OCI-LY3 (cell line): ENCODE data around the gene USP2.

Experiments
- H2AFZ ChIP-seq: fragments of 200-600, 300-600 bp; shearing (Covaris generic); 2 replicates; pipeline ENCODE4 v1.6.0; 2014; ENCODE audit warnings: antibody characterized with exemption, low read depth, low read length
- H3K27ac ChIP-seq: fragments of 200-600, 300-600 bp; sonication (generic); 2 replicates; pipeline ENCODE4 v1.5.1; 2014; ENCODE audit warnings: mild to moderate bottlenecking, low read length, moderate library complexity, mixed read lengths
- H3K27me3 ChIP-seq: fragments of 200-600, 300-600 bp; sonication (generic); 2 replicates; pipeline ENCODE4 v1.6.1; 2014; ENCODE audit warnings: low read depth, low read length, mixed read lengths
- H3K36me3 ChIP-seq: fragments of 200-600, 300-600 bp; sonication (generic); replicated peaks from 2 replicates; pipeline ENCODE3; 2014; ENCODE audit warnings: low read depth, low read length, mixed read lengths
- H3K4me1 ChIP-seq: fragments of 300-600, 200-600 bp; sonication (generic); 2 replicates; pipeline ENCODE4 v1.6.1; 2014; ENCODE audit warnings: low read length, mixed read lengths
- H3K4me2 ChIP-seq: fragments of 200-600, 300-600 bp; sonication (generic); 2 replicates; pipeline ENCODE4 v1.6.1; 2014; ENCODE audit warnings: low read length, mixed read lengths
- H3K4me3 ChIP-seq: fragments of 300-600, 200-600 bp; sonication (generic); 2 replicates; pipeline ENCODE4 v1.5.1; 2014; ENCODE audit warnings: antibody characterized with exemption, mild to moderate bottlenecking, low read length, moderate library complexity
- H3K79me2 ChIP-seq: fragments of 300-600, 200-600 bp; shearing (Covaris generic); 2 replicates; pipeline ENCODE4 v1.6.1; 2014; ENCODE audit warnings: mild to moderate bottlenecking, low read length, mixed read lengths
- H3K9ac ChIP-seq: fragments of 300-600, 200-600 bp; shearing (Covaris generic); 2 replicates; pipeline ENCODE4 v1.6.0; 2014; ENCODE audit warnings: mild to moderate bottlenecking, low read length, moderate library complexity
- H3K9me3 ChIP-seq: fragments of 200-600, 300-600 bp; shearing (Covaris generic); 2 replicates; pipeline ENCODE4 v1.6.1; 2014; ENCODE audit warnings: low read length, mixed read lengths; ENCODE audit not compliant: insufficient read depth
- H4K20me1 ChIP-seq: fragments of 200-600, 300-600 bp; sonication (generic); 2 replicates; pipeline ENCODE4 v1.6.1; 2016; ENCODE audit warnings: low read length, mixed read lengths; ENCODE audit not compliant: insufficient read depth
- CTCF ChIP-seq: fragments of 200-600, 300-600 bp; sonication (generic); IDR thresholded peaks from 2 replicates; pipeline ENCODE4 v1.5.1; 2014; ENCODE audit warnings: antibody characterized with exemption, low read length, low read depth
- EZH2phosphoT487 ChIP-seq: fragments of 200-600 bp; shearing (Covaris generic); IDR thresholded peaks from 2 replicates; pipeline ENCODE4 v1.6.1; 2018; ENCODE audit warnings: antibody characterized with exemption, mixed run types, low read depth

The USP2 gene

GRCh38 chr11:119380827-119381180 lies 686 bp downstream of the USP2 start:
- Histone ChIP-seq H3K27ac (no peak overlapping the region), H3K9ac (peak overlapping the region; percentile 68), H3K27me3 (0 out of 2 replicates have a peak, but pooled peaks cover 6% of the 10 kb centered on the region), H3K79me2 (no peaks in the 10 kb centered on the region), H3K4me2 (peak overlapping the region; percentile 88), H3K9me3 (no peaks in the 10 kb centered on the region), H3K4me3 (peak overlapping the region; percentile 82), H2AFZ (peak overlapping the region; percentile 48), H3K36me3 (no peaks in the 10 kb centered on the region), H4K20me1 (no peaks in the 10 kb centered on the region), H3K4me1 (peaks cover 10% of the 10 kb centered on the region; the same call in 1 of the 2 replicates)
- TF ChIP-seq CTCF (no peak), EZH2phosphoT487 (no peak)

GRCh38 chr11:119380160-119380826 lies 1.2 kb downstream of the USP2 start:
- H3K4me2 ChIP-seq = peak overlapping the region; percentile 88
- H3K4me3 ChIP-seq = peak overlapping the region; percentile 82
- H2AFZ ChIP-seq = no peak overlapping the region; the same call in 1 of the 2 replicates
- no peak overlapping the region for H3K27ac ChIP-seq
- no peak for TF ChIP-seq CTCF
- TF ChIP-seq EZH2phosphoT487 = no peak
- no peaks in the 10 kb centered on the region for H3K9me3 ChIP-seq
- no peaks in the 10 kb centered on the region for H4K20me1 ChIP-seq
- H3K36me3 ChIP-seq = no peaks in the 10 kb centered on the region
- peaks cover 10% of the 10 kb centered on the region; the same call in 1 of the 2 replicates for H3K4me1 ChIP-seq
- 0 out of 2 replicates have a peak, but pooled peaks cover 6% of the 10 kb centered on the region for H3K27me3 ChIP-seq
- H3K9ac ChIP-seq = no peak overlapping the region
- no peaks in the 10 kb centered on the region for H3K79me2 ChIP-seq

GRCh38 chr11:119378851-119379465 lies 2.5 kb downstream of the USP2 start:
- H3K4me1 ChIP-seq = peaks cover 20% of the 10 kb centered on the region
- H3K27ac ChIP-seq = no peak overlapping the region
- TF ChIP-seq CTCF (no peak), EZH2phosphoT487 (no peak)
- no peak overlapping the region for H3K4me3 ChIP-seq
- no peak overlapping the region for H3K9ac ChIP-seq
- H3K27me3 ChIP-seq = 0 out of 2 replicates have a peak, but pooled peaks cover 6% of the 10 kb centered on the region
- no peaks in the 10 kb centered on the region for H3K79me2 ChIP-seq
- H2AFZ ChIP-seq = no peak overlapping the region
- no peak overlapping the region for H3K4me2 ChIP-seq
- H3K36me3 ChIP-seq = no peaks in the 10 kb centered on the region
- no peaks in the 10 kb centered on the region for H3K9me3 ChIP-seq
- no peaks in the 10 kb centered on the region for H4K20me1 ChIP-seq

- no peaks in the 10 kb centered on the region for H4K20me1 ChIP-seq
- H3K4me2 ChIP-seq = no peak overlapping the region
- H3K9ac ChIP-seq = no peak overlapping the region
- H2AFZ ChIP-seq = no peak overlapping the region
- no peaks in the 10 kb centered on the region for H3K9me3 ChIP-seq
- no peaks in the 10 kb centered on the region for H3K79me2 ChIP-seq
- TF ChIP-seq EZH2phosphoT487 (no peak), CTCF (no peak)
- no peak overlapping the region for H3K27ac ChIP-seq
- no peak overlapping the region for H3K4me3 ChIP-seq
- 0 out of 2 replicates have a peak, but pooled peaks cover 6% of the 10 kb centered on the region for H3K27me3 ChIP-seq
- H3K4me1 ChIP-seq = peaks cover 21% of the 10 kb centered on the region
- H3K36me3 ChIP-seq = no peaks in the 10 kb centered on the region
Measured at GRCh38 chr11:119377961-119378667, 3.4 kb downstream of the USP2 start.
